Central memory CD4-positive, alpha-beta T cell (primary cell): ENCODE data around the gene SPRED2.

Experiments used
- DNase-seq: peaks from one replicate; pipeline ENCODE4 v3.0.0; 2022

The SPRED2 gene

DNA sequence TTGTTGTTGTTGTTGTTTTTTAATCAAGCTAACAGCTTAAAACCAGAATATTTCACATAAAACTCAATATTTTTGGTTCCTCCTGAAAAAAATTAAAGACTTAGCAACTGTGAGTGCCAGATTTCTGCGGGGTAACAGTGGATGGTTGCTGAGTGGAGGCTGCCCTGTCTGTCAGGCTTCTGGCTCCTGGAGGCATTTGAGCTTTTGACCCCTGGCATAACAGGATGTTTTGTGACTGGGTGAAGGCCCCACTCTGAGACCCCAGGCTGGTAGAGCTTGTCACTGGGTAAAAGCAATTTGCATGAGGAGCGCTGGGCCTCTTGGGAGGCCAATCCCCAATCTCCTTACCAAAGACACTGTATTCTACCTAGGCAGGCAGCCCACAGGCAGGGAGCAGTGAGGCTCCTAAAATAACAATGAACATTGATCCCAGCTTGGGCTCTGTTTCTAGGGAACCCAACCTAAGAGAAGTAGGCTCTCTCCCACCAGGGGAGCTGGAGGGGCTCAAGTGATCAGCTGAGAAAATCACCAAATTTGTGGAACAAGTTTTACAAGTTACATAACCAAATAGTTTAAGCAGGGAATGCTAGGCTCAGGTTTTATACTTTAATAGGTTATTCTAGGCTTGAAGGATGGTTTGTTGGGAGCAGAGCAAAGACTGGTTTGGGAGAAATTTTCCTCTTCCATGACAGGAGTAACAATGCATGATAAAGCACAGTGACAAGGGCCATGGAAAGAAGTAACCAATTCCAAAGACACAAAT is 5.9 kb upstream of the SPRED2 start:
- DNase-seq, result no peak

DNA sequence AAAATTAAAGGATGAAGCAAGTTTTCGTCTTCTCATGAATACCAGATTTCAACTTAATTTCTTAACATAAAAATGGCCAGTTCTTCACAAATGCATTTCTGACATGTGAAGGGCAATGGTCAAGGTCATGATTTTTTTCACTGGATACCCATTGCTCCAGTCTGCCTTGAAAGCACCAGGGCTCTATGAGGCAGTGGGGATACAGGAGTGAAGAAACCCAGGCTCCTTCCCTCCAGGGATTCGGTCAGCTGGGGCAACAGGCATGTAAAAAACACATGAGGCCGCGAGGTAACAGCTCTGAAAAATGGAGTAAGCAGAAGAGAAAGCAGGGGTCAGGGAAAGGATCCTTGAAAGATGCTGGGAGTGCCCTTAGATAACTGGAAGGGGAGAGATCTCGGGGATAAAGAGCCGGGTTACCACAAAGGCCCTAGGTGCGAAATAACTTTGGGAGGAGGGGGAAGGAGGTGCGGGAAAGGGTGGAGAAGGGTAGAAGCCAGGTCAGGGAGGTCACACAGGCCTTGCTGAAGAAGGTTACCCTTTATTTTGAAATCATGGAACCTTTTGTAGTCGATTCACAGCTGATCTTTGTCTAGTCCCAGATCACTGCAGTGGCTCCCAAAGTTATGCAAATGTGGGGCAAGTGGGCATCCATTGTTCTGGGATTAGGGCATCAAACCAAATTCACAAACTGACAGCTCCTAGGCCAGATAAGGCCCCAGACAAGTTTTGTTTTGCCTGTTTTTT is 5.2 kb upstream of the SPRED2 start:
- no peak for DNase-seq

DNA sequence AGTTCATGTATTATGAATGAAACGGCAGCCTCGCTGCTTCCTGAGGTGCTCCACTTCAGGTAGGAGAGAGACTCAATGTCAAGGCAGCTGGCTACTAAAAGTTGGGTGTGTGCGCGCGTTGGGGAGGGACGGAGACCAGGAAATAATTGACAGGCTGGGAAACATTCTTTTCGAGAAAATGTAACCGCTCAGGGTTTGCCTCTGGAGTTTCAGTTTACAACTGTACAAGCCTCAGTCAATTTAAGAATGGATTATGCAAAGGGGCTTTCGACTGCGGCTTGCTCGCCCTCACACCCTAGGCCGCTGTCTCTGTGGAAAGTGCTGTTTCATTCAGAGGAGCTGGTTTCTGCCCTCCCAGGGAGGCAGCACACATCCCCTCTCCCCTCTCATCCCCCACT is 4.4 kb upstream of the SPRED2 start:
- DNase-seq, result no peak

DNA sequence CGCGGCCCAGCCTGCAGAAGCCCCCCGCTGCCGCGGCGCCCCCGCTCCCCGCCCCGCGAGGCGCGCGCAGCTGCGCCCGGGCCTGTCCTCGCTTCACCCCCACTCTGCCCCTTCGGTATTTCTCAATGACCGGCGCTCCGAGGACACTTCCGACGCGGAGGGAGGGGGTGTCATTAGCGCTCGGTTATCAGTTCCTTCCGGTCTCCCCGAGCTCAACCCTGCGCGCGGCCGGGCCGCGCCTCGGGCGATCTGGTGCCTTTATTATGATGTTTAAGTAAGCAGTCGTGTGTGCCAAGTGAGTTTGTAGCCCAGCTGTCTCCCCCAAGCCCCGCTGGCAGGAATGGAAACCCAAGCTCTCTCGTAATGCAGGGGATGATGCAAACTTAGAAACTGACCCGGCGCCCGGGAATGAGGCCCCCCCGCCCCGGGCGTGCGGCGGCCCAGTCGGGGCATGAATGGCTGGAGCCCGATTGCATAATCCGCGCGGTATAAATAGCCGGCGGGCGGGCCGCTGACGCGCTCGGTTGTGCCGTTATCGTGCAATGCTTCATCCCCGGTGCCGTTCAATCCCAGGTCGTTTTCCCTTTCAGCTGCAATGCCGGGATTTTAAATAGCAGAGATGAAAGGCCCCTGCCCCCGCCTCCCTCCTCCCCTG is 3.9 kb upstream of the SPRED2 start:
- DNase-seq, result no peak

DNA sequence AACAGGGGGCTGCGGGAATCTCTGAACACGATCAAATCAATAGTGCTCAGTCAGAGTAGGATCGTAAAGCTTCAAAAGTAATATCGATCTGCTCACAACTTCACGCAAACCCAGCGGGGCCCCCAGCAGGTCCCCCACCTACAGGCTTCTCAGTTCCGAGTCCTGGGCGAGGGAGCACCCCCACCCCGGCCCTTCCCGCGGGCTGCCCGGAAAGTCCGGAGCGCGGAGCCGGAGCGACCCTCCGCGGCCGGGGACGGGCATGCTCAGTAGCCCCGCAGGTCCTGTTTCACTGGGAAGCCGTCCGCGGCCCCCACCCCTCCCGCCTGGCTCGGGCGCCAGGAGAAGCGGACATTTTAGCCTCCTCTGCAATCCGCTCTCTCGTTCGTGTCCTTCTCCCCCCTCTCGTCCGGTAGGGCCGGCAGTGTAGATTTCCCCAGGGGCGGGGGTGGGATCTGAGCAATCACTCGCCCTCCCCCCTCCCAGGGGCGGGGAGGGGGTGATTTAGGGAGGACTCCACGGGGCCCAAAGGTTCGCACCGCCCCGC is 3.3 kb upstream of the SPRED2 start:
- DNase-seq, result no peak

DNA sequence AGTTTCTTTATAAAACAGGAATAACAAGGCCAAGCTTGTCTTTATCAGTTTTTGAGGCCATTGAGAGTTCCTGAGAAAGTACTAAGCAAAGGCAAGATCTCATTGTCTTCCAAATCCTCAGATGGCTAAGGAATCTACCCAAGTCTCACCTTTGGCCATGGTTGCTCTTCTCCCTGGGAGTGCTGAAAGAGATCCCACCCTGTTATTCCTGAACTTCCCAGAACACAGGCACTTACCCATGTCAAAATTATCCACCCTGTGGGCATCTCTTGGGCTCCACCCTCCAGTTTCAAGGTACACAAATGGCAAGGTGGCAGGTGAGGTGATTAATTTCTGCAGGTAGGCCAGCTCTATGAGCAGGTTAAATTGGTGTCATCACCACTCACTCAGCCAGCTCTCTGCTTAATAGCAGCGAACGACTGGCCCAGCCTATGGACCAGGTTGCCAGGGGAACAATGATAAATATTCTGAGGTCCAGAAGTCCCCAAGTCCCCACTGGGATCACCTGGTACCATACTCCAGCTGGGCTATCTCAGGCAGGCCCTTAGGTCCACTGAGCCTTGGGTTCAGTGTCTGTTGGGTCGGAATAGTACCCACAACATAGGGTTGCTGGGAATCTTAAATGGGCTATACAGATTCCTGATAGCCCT is 2.3 kb upstream of the SPRED2 start:
- no peak for DNase-seq

DNA sequence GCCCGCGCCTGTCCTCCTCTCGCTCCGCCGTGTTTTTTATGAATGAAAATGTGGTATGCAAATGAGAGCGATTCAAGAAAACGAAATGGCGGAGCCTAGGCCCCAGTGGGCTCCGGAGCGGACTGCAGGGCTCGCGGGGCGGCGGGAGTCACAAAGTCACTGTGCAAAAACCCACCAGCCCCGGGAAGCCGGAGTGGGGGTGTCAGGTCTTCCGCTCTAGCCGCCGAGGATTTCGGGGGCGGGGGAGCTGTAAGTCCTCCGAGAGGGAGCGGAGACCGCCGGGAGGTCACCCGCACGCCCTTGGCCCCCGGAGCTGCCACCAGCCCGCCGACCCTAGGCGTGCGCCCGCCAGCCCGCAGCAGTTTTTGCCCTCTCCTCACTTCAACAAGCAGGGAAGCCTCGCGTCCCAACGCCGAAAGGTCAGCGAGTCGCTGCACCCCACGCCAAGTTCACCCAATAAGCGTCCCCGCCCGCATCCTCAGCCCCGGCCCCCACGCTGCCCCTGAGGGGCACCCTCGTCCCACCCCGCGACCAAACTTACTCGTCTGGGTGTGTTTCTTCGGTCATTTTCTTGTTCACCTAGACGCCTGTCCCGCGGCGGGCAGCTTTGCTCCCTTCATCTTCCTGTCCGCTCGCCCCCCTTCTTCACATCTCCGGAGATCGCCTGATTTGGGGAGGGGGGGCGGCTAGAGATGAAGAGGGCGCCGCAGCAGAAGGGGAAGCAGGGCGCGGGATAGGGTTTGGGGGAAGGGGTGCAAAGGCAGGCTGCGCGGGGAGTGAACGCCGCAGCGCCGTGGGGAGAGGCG is 775 bp downstream of the SPRED2 start:
- DNase-seq, result peak; percentile 58

DNA sequence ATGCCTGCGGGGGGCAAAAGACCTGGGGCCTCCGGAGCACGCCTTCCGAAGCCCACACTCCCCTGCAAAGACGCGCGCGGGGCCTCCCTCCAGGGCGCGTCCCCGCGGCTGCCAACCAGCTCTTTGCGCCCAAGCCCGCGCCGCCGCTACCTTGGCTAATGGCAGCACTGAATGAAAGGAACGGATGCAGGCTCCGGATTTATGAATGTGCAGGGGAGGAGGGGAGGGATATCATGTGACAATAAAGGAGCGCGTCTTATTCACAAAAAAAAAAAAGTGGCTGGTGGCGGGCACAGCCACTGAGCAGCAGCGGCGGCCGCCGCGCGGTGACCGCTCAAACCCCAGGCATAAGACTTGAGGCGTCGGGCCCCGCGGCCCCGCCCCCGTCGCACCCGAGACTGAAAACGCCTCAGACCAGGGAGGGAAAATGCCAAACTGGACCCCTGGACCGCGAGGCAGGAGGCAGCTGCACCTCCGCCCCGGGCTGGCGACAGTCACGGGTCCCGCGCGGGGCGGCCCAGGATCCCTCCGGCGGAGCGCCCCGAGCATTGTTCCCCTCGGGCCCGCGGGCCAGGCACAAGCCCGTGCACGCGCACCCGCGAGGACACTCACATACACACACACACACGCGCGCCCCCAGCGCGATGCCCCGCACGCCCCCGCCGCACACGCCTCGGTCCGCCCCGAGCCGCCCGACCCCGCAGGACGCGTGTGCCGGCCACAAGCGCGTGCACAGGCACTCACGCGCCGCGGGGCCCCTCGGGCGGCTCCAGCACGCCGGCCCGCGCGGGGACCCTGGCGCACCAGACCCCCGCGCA is 1.6 kb downstream of the SPRED2 start:
- DNase-seq, result peak; percentile 76

DNA sequence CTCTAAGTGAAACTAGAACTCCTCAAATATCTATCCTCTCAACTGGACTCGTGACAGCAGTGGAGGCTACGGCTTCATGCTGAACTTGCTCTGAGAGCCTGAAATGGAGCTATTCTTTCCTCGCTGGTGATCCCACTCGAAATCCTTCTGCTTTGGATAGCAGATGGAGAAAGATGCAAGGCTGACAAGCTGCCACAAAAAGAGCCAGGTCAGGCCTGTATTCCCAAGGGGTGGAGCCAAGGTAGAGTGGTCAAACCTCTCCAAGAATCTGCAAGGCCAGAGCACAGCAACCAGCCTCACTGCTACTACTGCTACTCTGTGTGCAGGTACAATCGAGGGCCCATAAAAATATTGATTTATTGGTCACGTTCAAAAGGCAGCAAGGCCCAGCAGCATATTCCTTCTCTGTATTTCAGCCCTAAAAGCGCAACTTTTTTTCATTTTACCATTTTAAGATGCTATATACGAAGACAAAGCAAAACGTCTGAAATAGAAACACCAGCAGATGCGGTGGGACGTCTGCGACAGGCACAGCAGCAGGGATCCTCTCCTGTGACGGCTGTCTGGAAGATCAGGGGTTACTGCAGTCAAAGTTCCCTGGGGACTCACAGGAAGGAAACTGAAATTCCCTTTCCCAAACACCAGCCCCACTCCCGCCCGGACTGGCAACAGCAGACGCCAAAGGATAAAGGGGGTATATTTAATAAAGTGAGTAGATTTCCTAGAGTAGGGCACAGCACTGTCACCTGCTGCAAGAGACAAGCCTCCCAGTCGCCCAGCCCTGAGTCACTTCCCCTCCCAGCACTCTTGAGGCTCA is 2.4 kb downstream of the SPRED2 start:
- DNase-seq, result no peak

DNA sequence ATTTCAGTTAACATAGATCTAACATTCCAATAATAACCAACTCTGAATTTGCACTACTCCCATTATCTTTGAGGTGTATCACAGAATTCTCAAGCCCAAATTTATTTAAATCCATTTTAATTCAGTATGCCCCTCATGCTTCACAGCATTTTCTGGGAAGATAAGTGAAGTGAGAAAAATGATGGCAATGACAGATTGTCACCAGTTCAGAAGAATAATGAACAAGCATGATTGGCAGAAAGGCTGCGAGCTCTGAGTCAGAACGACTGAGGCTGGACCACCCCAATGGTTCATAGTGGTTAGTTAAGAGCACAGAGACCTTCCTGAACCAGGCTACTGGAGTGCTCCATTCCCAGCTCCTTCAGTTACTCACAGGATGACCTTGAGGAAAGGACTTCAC is 4.9 kb downstream of the SPRED2 start:
- no peak for DNase-seq

DNA sequence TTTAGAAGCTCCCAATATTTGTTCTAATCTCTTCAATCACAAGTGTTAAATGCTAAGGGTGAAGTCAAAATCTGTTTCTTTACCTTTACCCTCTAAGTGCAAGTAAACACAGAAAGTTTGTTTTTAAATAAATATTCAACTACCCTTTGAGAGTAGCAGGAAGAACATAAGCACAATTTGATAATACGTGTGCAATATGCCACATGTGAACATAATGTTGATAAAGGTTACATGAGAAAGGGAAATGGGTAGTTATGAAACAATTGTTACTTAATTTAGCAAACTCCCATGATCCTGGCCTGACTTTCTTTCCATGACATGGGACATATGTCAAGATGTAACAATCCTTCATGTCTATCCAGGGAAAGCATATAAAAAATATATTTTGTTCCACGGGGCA is 7.1 kb downstream of the SPRED2 start:
- no peak for DNase-seq

DNA sequence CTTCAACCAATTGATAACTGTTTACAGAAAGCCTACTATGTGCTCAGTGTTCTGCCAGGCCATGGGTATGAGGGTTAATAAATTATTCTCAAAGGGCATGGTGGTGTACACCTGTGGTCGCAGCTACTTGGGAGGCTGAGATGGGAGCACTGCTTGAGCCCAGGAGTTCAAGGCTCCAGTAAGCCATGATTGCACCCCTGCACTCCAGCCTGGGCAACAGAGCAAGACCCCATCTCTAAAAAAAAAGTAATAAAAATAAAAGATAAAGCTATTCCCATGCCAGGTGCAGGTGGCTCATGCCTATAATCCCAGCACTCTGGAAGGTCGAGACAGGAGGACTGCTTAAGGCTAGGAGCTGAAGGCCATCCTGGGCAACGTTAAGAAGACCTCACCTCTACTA is 8.0 kb downstream of the SPRED2 start:
- DNase-seq, result no peak

DNA sequence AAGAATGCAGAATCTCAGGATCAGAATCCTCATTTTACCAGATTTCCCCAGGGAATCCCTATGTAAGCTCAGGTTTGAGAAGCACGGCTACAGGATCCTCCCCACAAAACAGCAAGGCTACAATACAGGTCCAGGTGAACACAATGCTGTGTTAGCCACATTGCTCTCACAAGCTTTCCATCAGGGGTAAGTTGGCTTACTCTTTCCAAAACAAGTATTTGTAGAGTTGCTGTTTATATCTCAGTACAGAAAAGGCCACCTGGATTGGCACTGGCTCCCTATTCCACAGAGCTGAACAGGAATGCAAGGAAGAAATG is 11.0 kb downstream of the SPRED2 start:
- DNase-seq, result no peak

DNA sequence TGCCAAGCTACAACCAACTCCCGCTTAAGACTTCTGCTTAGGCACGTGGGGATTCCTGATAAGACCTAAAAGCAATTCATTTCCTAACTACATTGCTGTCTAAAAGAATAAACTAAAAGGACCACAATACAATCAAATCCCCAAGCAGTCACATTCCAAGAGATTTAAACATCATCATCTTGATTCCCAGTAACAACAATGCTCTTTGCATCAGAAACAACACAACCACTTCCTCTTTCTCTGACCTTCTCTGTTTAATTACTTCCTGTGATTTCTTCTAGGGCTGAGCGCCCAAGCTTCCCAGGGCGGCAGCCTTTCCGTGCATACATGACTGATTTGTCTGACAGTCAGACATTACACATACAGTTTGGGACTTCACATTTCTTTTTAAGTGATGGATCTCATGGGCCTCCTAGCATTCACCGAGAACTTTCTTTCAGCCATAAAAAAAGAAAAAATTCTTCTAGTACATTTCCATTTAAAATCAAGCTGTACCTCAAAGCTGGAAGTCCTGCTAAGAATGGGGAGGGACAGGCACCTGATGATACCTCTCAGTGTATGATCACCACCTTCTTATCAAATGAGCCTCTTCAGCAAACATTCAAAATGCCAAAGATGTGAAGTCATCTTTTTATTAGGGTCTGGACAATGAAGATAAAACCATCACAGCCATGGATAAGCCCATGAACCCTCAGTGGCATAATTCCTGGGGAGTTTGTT is 11.5 kb downstream of the SPRED2 start:
- DNase-seq, result no peak

DNA sequence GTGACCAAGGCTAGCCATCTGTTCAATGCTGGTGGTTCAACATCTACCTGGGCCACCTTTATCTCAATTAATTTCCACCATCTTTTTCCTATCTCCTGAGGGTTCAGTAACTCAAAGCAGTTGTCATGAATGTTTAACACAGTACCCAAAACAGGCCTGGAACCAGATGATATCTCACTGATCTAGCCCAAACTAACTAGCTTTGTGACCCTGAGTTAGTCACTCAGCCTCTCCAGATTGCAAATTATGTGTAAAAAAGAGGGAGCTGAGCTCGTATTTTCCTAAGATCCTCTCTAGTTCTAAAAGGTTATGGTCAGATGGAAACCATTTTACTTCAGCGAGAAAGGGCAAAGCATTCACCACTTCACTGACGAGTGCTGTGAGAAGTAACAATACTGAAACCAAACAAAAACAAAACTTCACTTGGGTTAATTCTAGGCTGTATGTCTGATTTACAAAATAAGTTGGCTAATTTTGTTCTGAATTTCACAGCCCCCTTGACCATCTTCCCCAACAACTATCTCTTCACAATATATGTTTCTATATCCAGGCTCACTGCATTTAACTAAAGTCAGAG is 14.8 kb downstream of the SPRED2 start:
- no peak for DNase-seq

DNA sequence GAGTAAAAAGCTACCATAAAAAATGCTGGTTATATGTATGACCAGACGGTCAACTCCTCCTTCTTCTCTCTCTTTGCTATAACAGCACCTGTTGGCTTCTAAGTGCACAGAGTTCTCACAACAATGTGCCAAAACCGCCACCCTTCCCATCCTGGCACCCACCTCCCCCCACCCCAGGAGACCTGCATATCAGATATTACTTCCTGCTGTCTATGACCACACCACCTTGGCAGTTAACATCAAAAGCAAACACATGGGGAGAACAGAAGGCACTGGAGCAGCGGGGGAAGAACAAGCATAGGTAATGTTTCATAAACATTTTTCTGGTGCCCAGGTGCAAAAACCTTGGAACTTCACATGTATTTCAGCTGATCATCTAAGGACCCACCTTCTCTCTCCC is 15.5 kb downstream of the SPRED2 start:
- DNase-seq, result no peak

DNA sequence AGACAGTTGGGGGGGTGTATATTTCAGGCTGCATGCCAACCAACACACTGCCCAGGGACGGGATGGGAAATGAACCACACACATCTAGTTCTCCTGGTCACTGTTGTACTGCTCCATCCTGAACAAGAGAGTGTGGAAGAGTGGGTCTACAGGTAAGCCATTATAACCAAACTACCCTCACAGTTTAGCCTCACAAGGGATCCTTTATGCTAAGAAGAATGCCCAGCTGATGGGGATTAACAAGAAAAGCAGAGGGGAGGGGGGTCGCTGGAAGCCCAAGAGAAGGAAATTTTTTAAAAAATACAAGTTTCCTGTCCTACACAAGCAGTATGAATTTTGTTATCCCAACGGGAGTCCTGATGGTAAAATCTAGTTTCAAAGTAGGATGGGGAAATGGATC is 16.1 kb downstream of the SPRED2 start:
- no peak for DNase-seq

DNA sequence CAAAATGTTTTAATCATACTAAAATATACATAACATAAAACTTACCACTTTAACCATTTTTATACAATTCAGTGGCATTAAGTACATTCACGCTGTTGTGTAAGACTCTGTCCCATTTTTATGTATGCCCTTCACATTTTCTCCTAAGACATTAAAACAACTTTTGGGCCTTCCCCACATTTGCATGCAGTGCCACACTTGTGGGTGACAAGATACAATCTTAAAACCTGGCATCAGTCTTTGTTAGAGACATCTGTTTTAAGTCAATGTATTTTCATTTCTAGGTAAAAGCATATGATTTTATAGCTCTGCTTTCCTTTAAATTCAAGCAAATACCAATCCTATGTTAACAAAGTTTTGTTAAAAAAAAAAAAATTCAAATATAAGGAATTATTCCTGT is 17.3 kb downstream of the SPRED2 start:
- no peak for DNase-seq

DNA sequence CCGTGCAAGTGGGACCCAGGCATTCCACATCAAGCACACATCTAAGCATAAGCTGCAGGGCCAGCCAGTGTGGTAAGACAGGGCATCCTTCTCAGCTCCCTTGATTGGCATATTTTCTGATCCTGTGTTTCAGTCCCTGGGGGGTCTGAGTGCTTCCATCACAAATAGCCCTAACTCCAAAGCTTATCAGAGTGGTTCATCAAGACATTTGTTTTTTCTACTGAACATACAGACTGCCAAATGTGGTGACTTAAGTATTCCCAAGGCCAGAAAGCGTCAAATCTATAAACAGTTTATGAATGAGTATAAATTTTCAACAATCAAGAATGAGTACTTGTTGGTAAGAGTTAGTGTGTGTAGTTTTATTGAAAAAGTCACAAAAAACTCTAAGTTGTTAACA is 18.8 kb downstream of the SPRED2 start:
- no peak for DNase-seq

DNA sequence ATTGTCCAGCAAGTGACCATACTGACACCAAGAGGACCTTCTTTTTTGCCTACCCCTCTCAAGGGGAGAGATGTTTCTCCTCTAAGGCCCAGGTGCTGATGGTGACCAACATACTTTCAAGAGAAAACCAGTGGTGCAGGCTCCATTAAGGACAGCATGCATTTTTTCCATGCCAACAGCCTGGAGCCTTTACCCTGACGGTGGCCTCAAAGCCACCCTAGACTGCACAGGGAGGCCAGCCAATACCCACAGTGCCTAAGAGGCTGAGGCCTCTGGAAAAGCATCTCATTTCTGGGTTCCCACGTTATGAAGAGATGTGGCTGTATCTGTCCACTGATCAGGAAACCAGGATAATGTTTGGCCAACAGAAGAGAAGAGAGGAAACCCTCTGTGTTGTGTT is 19.3 kb downstream of the SPRED2 start:
- no peak for DNase-seq
